SK-MEL-5 (cell line): ENCODE measurements around the gene TMEM164. TPM values are rescaled to one million over a fixed set of nuclear protein-coding genes. Genes with fewer than 3 reads are reported as not detected.

ENCODE experiments used
- DNase-seq: peaks from one replicate; pipeline ENCODE4 v3.0.0-alpha.2; 2016; ENCODE audit warnings: low read depth, low spot score
- in situ Hi-C: cut with HindIII; loops from 2 replicates; pipeline ENCODE4 v1.10.0; 2016; ENCODE audit warnings: low sequenced_read_pairs, high pct_unique_total_duplicates, low pct_unique_long_range_greater_than_20kb
- total RNA-seq: library from RNA; depleted of rRNA; stranded (reverse); fragments of >200 nt; shearing (Covaris generic); gene quantifications from 2 replicates; pipeline ENCODE4 v1.2.3, GENCODE V29; 2014

The TMEM164 gene
- total RNA-seq, 1 experiment from 2014 or later: 19.5 TPM

DNA sequence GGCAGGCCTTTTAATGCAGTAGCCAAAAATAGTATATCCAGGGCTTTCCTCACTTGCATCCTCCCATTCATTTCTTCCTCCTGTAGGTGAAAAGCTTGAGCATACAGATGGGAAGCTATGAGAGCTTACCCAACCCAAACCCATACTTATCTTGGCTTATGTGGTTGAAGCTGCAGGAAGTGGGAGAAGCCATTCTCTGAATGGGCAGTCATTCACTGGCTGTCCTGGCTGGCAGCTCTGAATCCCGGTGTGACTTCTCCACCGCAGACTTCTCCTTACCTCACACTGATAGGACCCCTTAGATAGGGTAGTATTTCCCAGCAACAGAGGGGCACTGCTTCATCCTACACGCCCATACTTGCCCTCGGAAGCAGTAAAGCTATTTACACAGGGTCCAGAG, 189.6 kb downstream of the TMEM164 start:
- in situ Hi-C loops: no loop called here
- DNase-seq: no peak

DNA sequence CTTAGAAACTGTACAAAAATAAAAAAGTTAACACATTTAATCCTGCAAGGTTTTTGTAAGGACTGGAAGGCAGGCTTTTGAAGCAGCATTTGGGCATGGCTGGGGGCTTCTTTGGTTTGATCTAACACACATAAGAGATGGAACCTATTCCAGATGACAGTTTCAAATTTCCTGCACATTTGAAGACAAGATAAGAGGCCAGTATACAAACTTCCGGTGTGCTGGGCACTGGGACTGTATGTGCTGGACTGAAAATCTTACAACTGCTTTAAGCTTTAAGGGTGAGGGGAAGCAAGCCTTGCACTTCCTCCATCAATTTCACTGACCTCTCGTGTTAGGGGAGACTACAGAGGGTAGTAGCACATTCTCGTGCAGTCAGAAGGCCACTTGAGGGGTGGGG, 192.1 kb downstream of the TMEM164 start:
- no peak for DNase-seq
- in situ Hi-C loops: no loop called here

DNA sequence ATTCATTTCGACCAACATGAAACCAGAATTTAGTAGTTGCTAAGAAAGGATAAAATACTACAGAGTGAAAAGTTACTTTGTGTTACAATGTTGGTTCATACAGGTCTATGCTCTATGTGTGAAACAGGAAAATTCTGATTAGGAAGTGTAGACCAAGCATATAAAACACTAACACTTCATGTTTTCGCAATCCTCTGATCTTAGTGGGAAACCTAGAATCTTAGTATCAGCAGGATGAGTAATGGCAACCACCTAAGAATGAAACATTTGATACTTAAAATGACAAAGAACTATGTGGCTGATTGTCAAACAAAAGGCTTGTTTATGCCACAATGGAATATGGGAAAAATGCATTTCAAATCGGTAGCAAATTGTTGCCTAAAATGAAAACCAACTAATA, 198.9 kb downstream of the TMEM164 start:
- no peak for DNase-seq
- in situ Hi-C loops: no loop called here

DNA sequence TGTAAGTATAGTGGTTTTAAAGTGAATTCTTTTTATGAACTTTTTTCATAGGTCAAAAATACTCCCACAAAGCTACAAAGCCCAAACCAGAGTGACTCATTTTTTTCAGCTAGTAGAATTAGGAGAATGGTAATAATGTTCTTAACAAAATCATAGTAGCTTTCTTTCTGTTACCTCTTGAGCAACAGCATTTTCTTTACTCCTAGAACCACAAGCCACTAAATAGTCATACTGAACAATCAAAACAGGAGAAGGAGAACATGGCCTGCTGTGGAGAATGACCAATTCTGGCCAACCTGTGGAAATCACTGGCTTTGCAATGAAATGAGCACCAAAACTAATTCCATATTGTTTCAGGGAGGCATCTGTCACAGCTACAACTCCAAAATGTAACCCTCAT, 202.1 kb downstream of the TMEM164 start:
- no peak for DNase-seq
- in situ Hi-C loops: no loop called here

DNA sequence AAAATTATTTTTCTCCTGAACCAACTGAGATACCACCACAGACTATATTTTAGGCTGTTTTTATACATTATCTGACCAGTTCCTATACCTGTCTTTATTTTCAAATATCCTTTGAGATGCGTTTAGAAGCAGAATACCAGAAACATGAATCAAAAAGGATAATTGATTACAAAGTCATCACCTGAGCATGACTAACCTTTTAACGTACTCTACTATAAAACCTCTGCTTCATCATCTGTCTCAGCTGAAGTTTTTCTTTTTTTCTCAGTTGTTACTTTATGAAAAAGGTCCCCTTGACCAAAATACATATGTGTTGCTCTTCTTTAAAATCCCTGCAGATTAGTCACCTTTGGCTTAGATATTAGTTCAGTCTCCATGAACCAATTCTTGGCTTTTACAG, 205.2 kb downstream of the TMEM164 start:
- in situ Hi-C loops: no loop called here
- DNase-seq: no peak

DNA sequence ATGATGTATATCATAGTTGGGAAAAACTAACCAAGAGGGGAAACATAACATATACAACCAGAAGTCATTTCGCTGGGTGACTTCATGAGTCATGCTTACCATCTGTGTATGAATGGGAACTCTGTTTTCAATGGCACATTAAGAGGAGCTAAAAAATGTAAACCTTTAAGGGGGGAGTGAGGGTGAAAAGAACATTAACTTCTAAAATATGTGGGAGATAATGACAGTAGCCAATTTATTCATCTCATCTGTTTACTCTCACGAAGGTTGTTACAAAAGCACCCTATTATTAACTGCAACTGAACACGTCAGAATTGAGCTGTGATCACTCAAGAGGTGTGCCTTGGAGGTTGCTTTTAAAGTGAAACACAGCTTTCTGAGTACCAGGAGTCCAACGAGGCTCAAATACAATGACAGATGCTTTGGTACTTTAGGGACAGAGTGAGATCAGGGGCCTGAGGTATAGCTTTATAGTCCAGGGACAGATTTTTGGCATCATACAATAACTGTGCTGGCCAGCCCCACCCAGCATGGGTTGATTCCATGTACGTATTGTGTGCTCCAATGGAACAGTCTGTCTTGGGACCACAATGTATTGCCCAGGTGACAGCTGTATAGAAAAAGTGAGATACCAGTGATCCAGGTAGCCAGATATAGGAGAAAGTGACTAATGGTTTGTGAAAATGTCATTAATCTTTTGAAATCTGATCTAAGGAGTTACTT, 207.7 kb downstream of the TMEM164 start:
- in situ Hi-C loops: no loop called here
- peak; percentile 77 for DNase-seq

DNA sequence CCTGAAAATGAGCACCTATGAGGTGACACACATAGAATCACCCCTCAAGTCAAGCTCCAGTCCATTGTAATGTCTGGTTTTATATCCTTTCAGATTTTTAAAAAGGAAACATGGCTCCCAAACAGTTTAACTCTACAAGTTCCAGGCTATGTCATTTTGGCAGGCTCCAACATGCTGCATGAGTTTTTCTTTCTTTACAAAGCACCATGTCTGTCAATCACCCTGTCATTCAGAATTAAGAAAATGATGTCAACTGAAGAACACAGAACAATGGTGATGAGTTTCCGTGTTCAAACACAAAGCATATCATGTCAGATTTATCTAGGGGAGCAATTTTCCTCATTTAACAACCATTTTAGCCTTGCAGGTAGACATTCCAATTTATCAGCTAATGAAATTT, 208.4 kb downstream of the TMEM164 start:
- in situ Hi-C loops: no loop called here
- DNase-seq: no peak

DNA sequence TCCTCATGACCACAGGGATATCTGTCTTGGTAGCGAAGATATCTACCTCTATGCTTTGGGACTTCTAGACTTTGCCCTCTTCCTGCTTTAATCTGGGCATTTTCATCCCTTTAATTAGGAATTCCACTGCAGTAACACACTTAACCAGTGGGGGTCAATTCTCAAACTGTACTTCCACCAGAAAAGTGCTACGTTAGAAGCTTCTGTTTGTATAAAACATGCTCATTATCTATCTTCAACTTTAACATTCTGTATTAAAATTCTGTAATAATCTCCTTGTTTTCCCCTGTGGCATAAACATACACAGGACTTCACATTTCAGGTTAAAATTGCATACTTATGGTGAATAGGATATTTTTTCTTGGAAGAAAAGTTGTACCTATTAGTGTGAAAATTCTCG, 209.4 kb downstream of the TMEM164 start:
- peak; percentile 46 for DNase-seq

DNA sequence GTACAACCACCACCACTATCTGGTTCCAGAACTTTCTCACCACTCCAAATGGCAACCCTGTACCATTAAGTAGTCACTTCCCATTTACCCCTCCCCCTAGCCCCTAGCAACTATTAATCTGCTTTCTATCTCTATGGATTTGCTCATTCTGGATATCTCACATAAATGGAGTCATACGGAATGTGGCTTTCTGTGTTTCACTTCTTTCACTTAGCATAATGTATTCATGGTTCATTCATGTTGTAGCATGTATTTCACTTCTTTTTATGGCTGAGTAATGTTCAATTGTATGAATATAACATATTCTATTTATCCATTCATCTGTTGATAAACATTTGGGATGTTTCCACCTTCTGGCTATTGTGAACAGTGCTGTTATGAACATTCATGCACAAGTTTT, 210.3 kb downstream of the TMEM164 start:
- no peak for DNase-seq
- in situ Hi-C loops: no loop called here

More for the DNA sequence above, 209.4 kb downstream of the TMEM164 start:
- in situ Hi-C loops: no loop called here

DNA sequence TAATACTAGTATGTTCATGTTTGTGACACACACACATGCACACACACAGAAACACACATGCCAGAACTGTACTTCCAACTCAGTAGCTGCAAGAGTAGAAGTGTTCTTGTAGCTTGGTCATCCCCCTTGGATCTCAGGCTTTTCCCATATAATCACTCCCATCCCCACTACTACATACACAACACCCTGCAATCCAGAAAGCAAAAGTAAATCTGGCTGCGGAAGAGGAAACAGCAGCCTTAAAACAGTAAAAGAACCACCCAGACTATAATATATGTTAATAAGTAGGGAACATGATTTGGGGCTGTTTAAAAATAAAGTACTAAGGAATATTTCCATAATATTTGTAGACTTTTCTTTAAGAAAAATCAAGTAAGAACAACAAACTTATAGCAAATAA, 211.8 kb downstream of the TMEM164 start:
- in situ Hi-C loops: no loop called here
- no peak for DNase-seq

DNA sequence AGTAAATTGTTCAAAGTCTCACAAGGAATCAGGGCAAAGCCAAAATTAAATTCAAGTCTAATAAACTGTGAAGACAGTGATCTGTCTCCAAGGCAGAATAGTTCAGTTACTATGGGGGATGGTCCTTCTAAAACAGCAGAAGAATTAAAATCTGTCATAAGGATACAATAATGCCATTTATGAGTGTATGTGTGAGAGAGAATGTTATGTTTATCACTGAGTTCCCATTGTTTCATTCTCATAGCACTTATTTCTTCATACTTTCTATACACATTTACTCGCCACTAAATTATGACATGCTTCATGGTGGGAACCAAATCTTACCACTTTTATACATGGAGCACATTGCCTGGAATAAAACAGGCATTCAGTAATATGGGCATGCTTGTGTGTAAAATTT, 212.5 kb downstream of the TMEM164 start:
- peak; percentile 53 for DNase-seq
- in situ Hi-C loops: no loop called here

DNA sequence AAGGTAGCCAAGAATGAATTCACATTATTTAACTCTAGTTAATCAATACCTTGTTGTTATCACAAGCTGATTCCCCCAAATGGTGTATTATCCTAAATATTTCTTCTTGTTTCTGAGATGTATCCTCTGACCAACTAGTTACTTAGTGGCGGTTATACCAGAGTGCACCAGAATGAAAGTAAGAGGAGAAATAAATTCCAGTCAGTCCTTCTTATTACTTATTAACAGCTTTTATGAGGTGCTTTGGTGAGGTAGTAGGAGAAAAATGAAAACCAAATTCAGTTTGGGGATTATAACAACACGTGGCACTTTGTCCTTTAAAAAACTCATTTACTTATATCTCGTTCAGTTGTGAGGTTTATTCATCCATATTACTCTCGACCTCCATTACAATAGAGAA, 213.1 kb downstream of the TMEM164 start:
- no peak for DNase-seq
- in situ Hi-C loops: no loop called here

DNA sequence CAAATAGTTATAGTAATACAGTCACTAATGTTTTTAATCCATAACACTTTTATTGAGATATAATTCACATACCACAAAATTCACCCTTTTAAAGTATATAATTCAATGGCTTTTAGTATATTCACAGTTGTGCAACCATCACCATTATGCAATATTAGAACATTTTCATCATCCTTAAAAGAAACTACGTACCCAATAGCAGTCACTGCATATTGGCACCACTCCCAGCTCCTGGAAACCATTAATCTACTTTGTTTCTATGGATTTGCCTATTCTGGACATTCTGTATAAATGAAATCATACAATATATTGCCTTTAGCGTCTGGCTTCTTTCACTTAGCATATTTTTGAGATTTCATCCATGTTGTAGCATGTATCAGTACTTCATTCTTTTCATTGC, 215.7 kb downstream of the TMEM164 start:
- DNase-seq: no peak
- in situ Hi-C loops: no loop called here

DNA sequence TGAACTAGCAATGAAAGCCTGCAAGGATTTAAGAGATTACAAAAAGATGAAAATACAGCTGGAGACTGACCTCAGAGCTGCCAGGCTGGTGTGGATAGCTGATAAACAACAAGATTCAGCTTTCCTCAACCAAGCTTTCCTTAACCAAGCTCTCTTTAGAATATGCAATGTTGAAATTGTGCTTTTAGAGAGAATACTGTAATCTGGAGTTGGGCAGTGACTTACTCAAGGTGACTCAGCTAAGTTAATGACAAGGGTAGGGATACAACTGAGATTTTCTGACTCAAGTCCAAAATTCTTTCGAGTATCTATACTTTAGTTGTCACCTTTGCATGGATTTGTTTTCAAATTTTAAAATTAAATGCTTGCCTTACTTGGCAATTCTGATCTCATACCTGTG, 217.0 kb downstream of the TMEM164 start:
- no peak for DNase-seq
- in situ Hi-C loops: no loop called here

DNA sequence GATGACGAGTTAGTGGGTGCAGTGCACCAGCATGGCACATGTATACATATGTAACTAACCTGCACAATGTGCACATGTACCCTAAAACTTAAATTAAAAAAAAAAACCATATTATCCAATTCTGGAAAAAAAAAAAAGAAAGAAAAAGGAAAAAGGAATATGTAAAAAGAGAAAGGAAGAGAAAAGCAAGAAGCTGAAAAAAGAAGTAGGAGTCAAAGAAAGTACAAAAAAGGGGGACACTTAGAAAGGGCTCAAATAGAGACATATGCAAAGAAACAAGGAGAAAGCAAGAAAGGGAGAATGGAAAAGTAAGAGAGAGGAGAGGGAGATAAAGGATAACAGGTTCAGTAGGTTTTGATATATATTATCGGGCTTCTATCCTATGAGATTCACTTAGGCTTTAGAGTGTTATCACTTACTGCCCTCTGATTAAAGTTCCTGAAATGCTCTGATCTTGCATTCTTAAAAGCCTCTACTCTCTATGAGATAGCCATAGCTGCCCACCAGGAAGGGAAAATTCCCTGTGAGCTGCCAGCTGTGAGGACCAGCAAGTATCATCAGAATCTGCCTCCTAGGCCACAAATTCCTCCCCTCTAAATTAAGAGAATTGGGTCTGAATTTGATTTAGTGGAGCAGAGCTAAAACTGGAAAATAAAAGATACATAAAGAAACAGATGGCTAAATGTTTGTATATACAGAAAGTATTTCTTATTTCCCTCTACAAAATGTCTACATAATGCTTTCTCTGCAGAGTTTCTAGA, 219.8 kb downstream of the TMEM164 start:
- no peak for DNase-seq
- in situ Hi-C loops: no loop called here

DNA sequence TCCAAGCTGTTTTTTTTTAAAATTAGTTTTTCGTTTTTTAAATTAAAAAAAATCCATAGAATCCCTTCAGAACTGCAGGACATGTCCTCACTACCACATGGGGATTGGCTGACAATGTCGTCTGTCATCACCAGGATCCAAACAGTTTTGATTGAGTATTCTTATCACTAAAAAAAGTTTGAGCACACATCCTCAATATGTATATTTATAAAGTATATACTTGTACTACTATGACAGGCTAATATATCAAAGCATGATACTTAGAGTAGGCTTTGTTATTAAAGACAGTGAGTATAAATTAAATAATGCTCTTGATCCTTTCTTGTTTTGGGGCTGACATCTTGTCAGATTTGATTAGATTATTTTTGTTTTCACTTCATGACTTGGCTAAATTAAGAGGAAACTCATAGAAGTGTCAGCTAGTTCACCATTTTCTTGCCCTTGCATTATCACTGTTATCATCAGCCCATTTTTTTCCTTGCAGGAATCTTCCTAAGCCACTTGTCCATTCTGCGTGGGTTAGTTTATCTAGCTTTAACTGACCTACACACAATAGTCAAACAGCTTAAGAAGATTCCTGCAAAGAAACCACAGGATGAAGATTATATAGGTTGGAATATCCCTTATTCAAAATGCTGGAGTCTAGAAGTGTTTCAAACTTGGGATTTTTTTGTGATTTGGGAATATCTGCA, 222.2 kb downstream of the TMEM164 start:
- in situ Hi-C loops: no loop called here
- no peak for DNase-seq

DNA sequence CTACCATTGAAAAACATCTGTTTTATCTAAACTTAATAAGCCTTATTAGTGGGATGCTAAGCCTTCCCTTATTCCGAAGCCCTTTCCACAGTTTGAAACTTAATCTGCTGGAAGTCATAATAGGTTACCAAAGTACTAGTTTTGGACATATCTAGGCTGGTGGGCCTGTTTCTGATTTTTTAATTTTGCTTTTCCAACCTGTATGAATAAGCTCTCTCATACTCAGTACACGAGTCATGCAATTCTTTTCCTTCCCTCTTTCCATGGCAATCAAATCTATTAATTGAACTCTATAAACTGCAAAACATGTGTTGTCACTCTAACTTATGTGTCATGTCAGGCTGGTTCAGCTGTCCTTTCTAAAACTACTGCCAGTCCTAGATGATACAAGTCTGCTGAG, 224.0 kb downstream of the TMEM164 start:
- DNase-seq: no peak
- in situ Hi-C loops: no loop called here
